GM12865 (cell line): ENCODE results near the gene SERPINA7.

Source experiments
- DNase-seq: peaks from one replicate; pipeline ENCODE4 v3.0.0; 2010; ENCODE audit warnings: low read depth
- H3K4me3 ChIP-seq: 2 replicates; pipeline ENCODE4 v1.5.1; 2011; ENCODE audit warnings: mild to moderate bottlenecking, low read depth, low read length, control low read depth
- CTCF ChIP-seq: IDR thresholded peaks from 2 replicates; pipeline ENCODE4 v1.5.1; 2011; ENCODE audit warnings: low read length, control low read depth, low read depth, inconsistent platforms; ENCODE audit not compliant: insufficient read depth; ENCODE audit errors: missing control alignments

Gene SERPINA7

GRCh38 chrX:106037835-106038473 lies 573 bp downstream of the SERPINA7 start:
- no peak overlapping the region for H3K4me3 ChIP-seq
- no peak for DNase-seq
- TF ChIP-seq CTCF: no peak

GRCh38 chrX:106036716-106037115 lies 1.8 kb downstream of the SERPINA7 start:
- DNase-seq: no peak
- H3K4me3 ChIP-seq: no peak overlapping the region
- TF ChIP-seq CTCF: no peak

- DNase-seq: no peak
- no peak overlapping the region for H3K4me3 ChIP-seq
- peak; percentile 32 for TF ChIP-seq CTCF
These were observed 3.5 kb downstream of the SERPINA7 start for GRCh38 chrX:106035064-106035463.

GRCh38 chrX:106023947-106024346 lies 14.6 kb downstream of the SERPINA7 start:
- H3K4me3 ChIP-seq: no peak overlapping the region
- no peak for DNase-seq
- no peak for TF ChIP-seq CTCF

GRCh38 chrX:106022238-106022637 lies 16.3 kb downstream of the SERPINA7 start:
- TF ChIP-seq CTCF: no peak
- DNase-seq: no peak
- no peak overlapping the region for H3K4me3 ChIP-seq

GRCh38 chrX:106014119-106014775 lies 24.3 kb downstream of the SERPINA7 start:
- DNase-seq: no peak
- TF ChIP-seq CTCF: no peak
- H3K4me3 ChIP-seq: no peak overlapping the region

- no peak for TF ChIP-seq CTCF
- no peak for DNase-seq
These were observed 29.4 kb downstream of the SERPINA7 start for GRCh38 chrX:106009145-106009544.

More at GRCh38 chrX:106009145-106009544, 29.4 kb downstream of the SERPINA7 start:
- no peak overlapping the region for H3K4me3 ChIP-seq
